NCI-H1105 (cell line): Measurements from ENCODE around the gene CARD19.
A peak's percentile ranks its signal among the peaks of the same experiment; 100 is the strongest.

ENCODE experiments used
- DNase-seq: peaks from one replicate; lab custom pipeline; 2025; lab: John Stamatoyannopoulos, UW

Gene CARD19, protein sequence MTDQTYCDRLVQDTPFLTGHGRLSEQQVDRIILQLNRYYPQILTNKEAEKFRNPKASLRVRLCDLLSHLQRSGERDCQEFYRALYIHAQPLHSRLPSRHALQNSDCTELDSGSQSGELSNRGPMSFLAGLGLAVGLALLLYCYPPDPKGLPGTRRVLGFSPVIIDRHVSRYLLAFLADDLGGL

DNA sequence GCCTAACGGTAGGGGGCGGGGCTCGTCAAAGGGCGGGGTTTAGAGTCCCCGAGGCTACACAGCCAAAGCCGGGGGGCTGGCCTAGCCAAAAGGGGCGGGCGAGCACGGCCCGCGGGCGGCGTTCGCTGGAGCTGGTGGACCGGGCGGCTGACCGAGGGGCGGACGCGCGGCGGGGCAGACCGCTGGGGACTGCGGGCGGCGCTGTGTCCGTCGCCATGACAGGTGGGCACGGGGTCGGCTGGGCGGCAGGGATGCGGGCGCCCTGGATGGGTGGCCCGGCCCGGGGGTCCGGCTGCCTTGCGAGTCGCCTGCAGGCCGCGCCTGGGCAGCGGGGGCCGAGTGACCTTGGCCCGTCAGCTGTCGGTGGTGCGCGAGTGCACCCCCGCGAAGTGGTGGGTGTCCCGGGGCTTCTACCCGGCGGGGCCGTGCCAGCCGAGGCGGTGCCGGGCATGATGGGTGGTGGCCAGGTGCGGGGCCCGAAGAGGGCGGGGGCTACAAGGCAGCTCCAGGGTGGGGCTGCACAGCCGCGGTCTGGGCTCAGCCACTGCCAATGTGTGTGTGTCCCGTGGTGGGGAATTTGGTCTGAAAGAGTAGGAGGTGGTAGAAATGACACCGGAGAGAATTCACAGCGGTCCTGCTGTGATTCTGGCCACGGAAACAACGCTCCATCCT, at the start of gene CARD19:
TSS of gene CARD19 (plus strand) at position 87 of the 672 bp plus-strand sequence. CDS start at position 216, 129 bp downstream.
- peak; percentile 25 for DNase-seq

DNA sequence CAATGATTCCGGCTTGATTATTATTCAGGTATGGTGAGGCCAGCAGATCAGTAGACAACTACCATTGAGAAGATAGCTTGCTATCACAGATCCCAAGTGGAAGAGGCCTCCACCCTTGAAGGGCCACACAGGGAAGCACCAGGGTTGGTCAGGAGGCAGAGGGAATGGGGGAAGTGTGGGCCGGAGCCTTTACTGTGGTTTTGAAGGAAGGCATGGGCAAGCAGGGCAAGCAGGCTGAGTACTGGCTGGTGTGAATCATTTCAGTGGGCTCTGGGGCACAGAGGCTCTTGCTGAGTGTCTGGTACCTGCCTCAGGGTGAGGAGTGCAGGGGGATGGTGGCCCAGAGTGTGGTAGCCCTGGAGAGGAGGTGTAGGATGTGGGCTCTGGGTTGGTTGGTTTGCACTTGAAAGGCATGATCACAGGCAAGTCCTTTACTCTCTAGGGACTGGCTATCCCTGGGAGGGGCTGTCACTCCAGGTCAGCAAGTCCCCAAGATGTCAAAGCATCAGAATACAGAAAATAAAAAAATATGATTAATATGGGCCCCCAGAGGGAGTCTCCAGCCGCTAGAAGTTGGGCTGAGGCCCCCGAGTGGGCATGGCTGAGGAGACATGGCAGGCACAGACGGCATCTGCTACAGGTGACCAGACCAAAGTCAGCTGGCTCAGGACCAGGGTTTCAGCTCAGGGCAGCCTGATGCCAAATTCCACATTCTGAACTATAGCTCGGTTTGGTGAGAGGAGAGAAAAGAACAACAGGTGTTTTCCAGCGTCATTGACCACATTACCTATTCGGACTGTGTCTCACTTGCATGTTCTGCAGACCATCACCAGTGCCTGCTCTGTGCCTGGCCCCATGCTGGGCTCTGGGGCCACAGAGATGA, 47.2 kb upstream of the CARD19 start:
- no peak for DNase-seq

DNA sequence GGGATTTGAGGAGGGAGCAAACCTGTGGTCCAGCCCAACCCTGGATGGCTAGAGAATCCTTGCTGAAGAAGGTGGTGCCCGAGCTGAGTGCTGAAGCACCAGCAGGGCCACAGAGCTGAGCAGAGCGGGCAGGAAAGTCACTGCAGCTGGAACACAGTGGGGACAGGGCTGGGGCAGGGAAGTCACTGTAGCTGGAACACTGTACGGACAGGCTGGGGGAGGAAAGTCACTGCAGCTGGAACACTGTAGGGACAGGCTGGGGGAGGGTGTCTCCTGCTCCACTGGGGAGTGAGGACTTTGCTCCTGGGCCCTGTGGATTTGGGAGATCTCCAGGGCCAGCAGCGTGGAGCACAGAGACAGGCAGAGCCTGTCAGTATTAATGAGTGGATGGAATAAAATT, 46.5 kb upstream of the CARD19 start:
- no peak for DNase-seq

DNA sequence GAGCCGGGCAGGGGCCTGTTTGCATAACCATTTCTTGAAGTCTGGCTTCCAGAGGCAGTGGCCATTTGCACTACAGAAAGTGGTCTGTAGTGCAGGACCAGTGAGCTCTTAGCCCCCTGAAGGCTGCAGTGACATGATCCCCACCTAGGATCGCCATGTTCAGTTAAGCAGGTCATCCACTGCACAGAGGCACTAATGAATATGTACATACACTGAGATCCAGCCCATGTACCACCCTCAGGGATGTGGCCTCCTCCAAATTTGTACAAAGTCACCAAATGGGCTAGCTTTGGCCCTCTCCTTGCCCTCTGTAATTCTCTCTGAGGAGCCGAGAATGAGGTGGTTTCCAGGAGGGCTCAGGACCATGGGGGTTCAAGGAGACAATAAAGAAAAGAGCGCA, 45.8 kb upstream of the CARD19 start:
- DNase-seq: no peak

DNA sequence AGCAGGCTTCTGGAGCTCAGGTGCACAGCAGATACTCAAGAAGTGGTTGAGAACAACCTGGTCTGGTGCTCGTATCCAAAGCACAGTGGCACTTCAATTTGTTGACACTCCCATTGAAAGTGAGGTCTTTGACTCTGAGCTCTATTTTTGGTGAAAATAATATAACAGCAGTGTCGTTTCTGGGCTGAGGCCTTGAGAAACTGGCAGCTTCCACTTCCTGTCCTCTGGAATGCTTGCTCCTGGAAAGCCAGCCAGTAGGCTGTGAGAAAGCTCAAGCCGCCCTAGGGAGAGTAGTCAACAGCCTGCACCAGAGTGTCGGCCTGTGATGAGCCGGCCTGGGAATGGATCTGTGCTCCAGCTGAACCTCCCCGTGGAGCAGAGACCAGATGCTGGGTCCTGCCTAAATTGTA, 44.3 kb upstream of the CARD19 start:
- no peak for DNase-seq

DNA sequence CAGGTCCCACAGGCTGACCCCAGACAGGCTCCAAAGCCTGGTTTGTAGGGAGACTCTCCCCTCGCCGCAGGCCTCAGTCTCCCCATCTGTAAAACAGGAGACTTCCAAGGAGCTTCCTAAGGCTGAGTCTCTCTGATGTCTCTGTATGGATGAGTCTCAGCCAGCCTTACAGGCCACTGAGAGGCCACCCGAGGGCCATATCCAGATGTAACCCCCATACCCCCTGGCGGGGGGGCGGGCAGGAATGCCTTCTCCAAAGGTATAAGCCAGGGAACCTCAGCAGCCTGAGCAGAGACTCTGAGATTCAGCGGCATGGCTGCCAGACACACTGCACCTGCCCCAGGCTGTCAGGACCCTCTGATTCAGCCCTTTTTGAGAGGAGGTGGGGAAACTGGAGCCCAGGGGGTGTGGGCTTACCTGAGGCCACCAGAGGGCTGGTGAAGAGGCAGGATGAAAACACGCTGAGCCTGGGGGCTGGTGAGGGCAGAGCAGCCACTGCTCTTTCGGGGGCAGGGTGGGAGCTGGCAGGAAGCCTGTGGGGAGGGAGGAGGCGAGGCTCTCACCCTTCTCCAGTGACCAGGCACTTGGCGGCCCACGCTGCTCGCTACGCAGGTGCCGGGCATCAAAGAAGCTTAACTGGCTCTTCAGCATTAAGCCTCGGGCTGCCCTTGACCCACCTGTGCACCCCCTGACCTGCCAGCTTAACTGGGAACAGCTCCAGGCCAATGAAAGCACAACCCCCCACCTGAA, 43.1 kb upstream of the CARD19 start:
- peak; percentile 9 for DNase-seq

DNA sequence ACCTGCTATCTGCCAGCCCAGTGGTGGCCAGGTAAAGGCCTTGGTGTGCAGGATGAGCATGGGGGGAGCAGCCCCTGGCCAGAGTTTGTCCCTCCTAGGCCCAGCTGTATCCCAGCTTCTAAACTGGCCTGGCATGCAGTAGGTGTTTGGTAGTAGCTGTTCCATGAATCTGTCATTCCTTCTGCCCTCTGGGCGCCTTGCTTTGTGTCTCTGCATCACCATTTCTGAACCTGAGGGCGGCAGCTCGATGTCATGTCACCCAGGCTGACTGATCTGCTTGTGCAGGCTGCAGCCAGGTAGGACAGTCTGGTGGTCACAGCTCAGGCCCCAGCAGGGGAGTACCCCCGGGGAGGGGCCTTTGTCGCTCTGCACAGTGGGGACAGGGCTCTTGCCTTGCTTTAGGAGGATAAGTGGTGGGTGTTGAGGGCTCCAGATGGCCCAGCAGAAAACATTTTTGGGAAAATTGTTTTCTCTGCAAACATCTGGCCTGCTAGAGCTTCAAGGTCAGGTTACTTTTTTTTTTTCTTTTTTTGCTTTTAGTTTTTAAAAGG, 42.2 kb upstream of the CARD19 start:
- no peak for DNase-seq

DNA sequence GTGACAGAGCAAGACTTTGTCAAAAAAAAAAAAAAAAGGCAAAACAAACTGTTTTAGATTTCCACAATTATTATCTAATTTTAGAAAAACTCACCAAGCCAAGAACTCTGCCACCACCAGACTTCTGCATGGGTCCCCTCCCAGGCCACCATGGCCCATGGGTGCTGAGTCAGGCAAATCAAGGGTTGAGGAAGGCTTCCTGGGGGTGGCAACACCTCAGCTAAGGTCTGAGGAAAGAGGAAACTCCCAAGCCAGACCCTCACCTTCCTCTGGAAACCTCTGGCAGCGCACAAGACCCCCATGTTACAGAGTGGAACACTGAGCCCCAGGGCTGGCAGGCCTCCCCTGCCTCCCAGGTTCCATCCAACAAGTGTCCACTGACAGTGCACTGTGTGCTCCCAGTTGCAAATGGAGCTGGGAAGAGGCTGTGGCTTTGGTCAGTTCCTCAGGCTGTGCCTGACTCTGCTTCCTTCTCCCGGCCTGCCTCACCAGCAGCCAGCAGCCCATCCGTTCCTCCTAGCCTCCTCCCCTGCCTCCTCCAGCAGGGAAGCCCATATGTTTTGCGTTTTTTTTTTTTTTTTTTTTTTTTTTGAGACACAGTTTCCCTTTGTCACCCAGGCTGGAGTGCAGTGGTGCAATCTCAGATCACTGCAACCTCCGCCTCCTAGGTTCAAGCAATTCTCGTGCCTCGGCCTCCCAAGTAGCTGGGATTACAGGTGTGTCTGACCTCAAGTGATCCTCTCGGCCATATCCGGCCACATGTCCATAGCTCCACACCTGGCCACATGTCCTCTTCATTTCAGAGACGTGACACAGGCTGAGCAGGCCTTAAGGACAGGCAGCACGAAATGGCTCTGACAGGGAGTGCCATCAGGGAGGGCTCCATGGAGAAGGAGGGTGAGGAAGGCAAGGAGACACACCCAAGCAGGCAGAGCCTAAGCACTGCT, 41.0 kb upstream of the CARD19 start:
- no peak for DNase-seq

DNA sequence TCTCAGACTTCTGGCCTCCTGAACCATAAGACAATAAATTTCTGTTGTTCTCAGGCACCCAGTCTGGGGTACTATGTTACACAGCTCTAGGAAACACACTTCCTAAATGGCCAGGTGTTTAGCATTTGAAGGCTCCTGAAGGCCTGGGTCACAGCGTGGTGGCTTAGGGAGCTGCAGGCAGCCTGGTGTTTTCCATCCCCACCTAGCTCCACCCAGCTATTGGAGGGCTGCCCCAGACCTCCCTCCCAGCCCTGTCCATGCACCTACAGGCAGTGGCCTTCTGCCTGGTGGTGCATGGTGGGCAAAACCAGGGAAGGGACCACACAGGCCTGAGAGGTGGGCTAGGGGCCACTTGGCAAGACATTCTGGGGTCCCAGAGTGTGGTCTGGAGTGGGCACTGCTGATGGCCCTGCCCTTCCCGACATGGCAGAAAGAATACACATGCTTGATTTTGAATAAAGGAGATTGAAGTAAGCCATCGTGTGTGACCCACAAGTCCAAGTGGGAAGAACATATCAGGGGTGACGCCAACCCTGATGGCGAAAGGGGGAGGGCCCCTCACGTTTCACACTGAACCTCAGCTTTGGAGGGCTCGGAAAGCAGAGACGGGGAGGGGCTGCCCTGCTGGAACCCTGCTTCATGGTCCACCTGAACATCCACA, 38.8 kb upstream of the CARD19 start:
- DNase-seq: no peak

DNA sequence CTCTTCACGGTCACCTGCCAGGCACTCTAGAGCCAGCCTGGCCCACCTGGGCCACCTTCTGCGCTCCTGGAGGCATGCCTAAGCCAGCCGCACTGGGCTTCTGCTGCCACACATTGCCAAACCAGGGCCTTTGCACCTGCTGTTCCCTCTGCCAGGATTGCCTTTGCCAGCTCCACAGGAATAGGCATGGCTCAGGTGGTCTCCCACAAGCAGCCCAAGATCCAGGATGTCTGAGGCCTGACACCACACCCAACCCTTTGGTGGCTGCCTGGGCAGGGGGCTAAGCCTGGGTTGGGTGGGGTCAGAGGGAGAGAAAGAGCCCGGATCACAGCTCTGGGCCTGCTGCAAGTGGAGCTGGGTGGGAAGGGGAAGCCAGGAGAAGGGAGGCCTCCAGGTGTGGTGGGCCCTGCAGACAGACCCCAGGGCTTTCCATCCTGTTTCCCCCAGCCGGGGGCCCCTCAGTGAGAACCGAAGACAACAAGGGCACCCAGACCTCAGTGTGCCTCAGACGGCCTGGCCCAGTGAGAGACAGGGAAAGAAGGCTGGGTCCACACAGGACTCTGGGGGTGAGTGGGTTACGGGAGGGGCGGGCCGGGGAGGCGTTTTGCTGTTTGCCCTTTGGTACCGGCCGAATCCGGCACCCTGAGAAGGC, 38.2 kb upstream of the CARD19 start:
- DNase-seq: no peak

DNA sequence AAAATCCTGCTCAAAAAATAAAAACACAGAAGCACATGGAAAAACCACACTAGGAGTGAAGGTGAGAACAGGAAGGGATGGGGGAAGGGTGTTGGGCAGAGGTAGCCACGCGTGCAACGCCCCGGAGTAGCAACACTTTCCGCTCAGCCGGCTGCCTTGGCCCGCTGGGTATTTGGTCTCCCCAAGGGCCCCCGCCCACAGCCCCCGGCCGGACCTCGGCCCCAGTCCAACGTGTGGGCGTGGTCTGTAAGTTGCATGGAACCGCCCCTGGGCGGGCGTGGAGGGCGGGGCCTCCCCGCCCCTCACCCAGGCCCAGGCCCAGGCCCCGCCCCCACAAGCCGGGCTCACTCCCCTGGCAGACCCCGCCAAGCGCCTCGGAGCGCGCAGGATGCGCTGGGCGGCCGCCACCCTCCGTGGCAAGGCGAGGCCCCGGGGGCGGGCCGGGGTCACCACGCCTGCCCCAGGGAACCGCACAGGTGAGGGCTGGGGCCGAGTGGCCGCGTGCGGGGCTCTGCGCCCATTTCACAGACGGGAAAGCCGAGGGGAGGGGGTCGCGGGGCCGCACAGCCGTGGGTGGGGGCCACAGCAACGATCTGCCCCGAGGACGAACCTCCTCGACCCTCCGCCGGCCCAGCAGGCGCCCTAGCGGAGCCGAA, 37.5 kb upstream of the CARD19 start, which contains the start of gene SUSD3:
TSS of gene SUSD3 (plus strand) at position 347 of the 656 bp plus-strand sequence. CDS start at position 389, 42 bp downstream.
- DNase-seq: no peak

DNA sequence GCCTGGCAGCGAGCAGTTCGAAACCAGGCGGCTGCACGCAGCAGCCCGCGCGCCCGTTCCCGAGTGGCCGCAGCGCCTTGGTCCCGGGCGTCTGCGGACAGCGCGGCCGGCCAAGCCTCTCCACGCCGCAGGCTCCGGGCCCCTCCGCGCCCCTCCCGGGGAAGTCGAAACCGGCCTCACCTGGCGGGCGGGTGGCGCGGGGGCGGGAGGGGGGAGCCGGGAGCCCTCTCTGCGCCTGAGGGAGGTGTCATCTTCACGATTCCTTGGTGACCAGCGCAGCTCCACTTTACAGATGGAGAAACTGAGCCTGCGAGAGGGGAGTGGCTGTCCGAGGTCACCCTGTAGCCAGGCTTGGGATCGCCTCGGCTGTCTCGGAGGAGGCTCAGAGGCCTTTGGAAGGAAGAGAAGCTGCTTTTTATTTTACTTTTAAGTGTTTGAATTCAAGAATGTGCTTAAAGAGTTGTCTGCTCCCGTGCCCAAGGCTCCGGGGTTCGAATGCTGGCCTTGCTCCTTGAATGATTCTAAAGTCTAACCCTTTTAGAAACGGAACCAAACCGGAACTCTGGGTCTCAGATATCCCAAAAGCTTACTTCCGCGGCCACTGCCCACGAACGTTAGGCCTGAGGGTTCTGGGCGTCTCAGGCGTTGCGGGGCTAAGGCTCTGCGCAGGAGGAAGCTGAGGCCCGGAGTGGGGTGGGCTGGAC, 36.9 kb upstream of the CARD19 start:
- DNase-seq: no peak

DNA sequence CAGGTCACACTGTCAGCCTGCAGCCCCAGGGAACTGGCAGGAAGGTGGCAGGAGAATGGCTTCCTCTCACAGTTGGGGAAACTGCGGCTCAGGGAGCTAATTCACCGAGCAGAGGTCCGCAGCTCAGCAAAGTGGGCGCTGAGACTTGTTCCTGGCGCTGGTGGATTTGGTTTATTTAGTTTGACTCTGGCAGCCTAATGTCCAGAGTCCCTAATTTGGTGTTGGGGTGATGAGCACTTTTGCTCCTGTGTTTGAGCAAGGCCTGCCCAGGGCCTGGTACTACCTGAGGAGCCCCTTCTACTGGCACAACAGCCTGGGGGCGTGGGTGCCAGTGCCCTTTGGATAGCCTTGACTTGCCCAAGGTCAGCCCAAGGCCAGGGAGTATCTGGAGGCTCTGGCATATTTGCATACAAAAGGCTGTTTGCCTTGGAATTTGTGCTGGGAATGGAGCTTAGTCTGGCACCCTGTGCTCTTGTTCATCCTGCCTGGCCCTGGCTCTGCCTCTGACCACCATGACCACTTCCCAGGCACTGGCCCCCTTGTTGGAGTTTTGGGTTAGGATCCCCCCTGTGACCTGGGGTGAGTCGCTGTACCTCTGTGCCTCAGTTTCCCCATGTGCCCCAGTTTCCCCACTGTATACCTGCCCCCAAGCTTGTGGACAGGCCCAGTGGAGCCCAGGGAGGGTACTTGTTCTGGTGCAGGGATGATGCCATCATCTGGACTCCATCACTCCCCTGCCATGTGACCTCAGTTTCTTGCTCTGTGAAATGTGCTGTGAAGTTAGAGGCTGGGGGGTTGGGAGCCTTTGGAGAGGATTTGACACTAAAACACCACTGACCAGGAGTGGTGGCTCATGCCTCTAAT, 36.1 kb upstream of the CARD19 start:
- no peak for DNase-seq

DNA sequence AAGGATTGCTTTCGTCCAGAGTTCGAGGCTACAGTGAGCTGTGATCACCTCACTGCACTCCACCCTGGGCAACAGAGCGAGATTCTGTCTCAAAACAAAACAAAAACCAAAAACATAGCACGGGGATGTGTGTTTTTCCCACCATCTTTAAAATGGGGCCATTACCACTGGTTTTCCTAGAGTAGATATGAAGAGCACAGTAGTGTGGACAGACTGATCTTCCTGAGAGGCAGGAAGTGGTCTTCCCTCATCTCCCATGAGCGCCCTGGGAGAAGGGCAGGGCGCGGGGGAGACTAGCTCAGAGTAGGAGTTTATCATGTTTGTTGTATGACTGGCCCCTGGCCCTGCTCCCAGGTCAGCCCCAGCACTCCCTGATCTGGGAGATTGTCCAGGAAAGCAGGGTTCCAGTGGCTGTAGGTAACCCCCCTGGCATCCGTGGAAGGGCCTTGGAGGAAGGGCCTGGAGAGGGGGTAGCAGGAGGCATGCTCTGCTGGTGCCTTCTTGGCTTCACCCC, 35.2 kb upstream of the CARD19 start:
- DNase-seq: no peak

DNA sequence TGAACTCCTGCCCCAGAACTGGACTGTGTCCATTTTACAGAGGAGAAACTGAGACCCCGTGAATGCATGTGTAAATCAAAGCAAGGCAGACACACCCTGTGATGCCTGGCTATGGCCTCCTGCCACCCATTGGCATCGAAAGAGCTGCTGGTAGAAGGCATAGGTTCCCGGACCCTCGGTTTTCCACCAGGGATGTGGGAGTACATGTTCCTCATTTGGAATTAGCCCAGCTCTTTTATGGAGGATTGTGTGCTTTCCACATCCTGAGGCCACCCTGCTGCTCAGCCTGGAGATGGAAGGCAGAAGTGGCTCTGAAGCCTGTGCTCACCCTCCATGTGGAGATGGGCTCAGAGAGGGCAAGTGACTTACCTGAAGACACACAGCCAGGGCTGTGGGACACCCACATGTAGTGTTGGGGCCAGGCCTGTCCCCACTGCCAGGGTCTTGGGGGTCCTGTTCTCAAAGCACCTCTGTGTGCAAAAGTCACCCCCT, 34.7 kb upstream of the CARD19 start:
- no peak for DNase-seq

DNA sequence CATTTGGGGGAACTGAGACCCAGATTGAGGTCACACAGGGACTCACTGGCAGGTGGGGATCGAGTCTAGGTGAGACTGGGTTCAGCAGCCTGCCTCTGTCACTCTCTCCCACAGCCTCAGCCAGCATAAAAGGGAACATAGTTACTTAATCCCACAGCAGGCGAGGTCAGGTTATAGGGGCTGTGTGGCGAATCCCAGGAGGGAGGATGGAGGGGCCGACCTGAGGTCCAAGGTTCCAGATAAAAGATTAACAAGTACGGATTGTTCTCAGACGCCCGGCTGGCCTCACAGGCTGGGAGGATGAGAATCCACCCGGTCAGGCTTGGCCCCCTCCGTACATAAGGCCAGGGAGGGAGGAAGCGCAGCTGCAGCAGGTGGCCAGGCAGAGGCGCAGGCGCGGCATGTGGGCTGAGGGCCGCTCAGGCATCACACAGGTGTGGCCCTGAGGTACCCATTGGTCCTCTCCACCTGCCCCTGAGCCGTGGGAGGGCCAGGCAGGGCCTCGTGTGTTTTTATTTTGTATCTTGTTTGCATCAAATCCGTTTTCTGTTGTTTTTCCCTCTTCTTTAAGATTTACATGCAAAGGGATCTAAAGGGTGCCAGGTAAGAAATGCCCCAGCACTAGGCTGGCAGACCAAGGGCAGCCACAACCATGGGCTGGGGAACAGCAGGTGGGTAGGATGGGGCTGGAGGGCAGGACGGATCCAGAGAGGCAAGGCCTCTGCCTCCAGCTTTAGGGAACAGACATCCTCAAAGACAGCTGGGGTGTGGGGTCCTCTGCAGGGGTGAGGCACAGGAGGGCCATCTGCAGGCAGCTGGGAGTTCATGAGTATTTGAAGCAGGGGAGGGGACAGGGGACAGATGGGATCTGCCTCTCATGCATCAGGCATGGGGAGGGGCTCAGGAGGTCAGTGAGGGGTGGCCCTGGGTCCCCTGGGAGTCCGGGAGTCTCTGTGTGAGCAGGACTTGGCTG, 33.9 kb upstream of the CARD19 start:
- DNase-seq: no peak
